HCT116 (cell line): ENCODE measurements around the gene TMEM201.

Experiments used
- CBX3 ChIP-seq: IDR thresholded peaks from 2 replicates; pipeline ENCODE4 v1.6.1; 2012; ENCODE audit warnings: low read depth
- POLR2AphosphoS5 ChIP-seq: IDR thresholded peaks from 2 replicates; pipeline ENCODE4 v1.6.1; 2011; ENCODE audit warnings: mild to moderate bottlenecking, low read depth, low read length, moderate library complexity

- no peak for TF ChIP-seq POLR2AphosphoS5
- no peak for TF ChIP-seq CBX3
Observed at GRCh38 chr1:9601942-9602793, 13.5 kb downstream of the TMEM201 start.
